Measurements from ENCODE around the gene FAM53B. TPM values are rescaled to one million over a fixed set of nuclear protein-coding genes. Genes with fewer than 3 reads are reported as not detected.
A peak's percentile ranks its signal among the peaks of the same experiment; 100 is the strongest.

FAM53B gene
- total RNA-seq, 2 experiments from 2014 or later, result 15.1 to 18.0 TPM

DNA sequence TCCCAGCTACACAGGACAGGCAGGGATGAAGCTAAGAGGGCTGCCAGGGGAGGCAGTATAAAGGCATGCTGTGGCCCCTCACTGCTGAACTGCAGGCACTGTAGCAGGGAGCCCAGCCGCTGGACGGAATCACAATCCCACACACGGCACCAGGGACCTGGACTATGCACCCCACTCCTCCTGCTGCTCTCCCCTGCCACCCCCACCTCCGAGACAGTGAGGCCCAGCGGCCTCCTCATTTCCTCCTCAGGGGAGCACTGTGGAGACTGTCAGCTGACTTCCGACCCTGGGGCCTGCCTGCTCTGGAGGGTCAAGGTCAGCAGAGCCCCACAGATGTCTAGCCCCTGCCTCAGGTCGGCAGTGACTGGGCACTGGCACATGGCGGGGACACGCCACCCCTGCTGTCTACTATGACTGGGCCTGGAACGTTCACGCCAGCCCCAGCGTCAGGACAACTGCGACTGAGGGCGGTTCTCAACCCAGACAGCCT, 92.7 kb downstream of the FAM53B start:
- no peaks in the 10 kb centered on the region for H3K27me3 Mint-ChIP-seq
- CTCF ChIA-PET, result interaction anchor here (0.7 to 5.2 kb wide), 4 partner anchors 24 to 89 kb away, joined by 4 to 52 read pairs (median 6); no protein-coding TSS in a partner anchor
- TF ChIP-seq, protein P1, sequence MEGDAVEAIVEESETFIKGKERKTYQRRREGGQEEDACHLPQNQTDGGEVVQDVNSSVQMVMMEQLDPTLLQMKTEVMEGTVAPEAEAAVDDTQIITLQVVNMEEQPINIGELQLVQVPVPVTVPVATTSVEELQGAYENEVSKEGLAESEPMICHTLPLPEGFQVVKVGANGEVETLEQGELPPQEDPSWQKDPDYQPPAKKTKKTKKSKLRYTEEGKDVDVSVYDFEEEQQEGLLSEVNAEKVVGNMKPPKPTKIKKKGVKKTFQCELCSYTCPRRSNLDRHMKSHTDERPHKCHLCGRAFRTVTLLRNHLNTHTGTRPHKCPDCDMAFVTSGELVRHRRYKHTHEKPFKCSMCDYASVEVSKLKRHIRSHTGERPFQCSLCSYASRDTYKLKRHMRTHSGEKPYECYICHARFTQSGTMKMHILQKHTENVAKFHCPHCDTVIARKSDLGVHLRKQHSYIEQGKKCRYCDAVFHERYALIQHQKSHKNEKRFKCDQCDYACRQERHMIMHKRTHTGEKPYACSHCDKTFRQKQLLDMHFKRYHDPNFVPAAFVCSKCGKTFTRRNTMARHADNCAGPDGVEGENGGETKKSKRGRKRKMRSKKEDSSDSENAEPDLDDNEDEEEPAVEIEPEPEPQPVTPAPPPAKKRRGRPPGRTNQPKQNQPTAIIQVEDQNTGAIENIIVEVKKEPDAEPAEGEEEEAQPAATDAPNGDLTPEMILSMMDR (IDR thresholded peaks at IDR 0.05), result no peak
- peak overlapping the region; percentile 57 for H3K27ac Mint-ChIP-seq
- POLR2A ChIA-PET, result interaction anchor here (0.8 to 5.5 kb wide), 4 partner anchors 28 to 38 kb away, joined by 3 to 29 read pairs (median 4); no protein-coding TSS in a partner anchor
- peaks cover 6% of the 10 kb centered on the region for H3K36me3 Mint-ChIP-seq (ENCODE audit: low read depth)
- DNase-seq, result peak; percentile 21
- no peak for ATAC-seq
- peaks cover 83% of the 10 kb centered on the region for H3K4me1 Mint-ChIP-seq (ENCODE audit: low read depth)
- no peak overlapping the region for H3K4me3 Mint-ChIP-seq
- intact Hi-C loops (cut with micrococcal nuclease), result loop anchor here (5.0 kb wide), 1 partner anchor 36 kb away; no protein-coding TSS in a partner anchor
- H3K9me3 Mint-ChIP-seq, result no peaks in the 10 kb centered on the region

DNA sequence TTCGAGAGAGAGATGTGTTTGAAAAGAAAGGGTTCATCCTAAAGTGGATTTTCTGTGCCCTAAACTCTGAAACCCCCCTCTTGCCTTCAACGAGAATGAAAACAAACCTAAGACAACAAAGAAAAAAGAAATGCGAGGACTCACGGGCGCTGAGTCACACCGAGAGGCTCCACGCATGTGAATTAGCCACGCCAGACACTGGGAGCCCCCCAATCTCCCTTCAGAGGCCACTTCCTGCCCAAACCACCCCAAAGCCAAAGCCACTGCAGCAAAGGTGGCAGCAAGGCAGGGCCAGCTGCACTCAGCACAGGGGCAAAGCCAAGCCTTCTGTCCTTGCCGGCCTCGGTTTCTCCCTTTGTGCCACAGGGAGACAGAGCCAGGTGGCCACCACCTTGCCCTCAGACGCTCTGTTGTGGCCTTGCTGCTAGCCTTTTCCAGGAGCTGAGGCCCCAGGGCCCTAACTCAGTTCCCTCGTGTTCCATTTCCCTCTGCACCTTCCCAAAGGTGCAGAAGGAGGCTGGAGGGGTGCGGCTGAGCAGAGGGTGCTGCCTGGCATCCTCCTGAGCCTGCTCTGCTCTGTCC, 93.3 kb downstream of the FAM53B start:
- peak; percentile 70 for ATAC-seq
- intact Hi-C loops (cut with micrococcal nuclease), result loop anchor here (5.0 kb wide), 1 partner anchor 36 kb away; no protein-coding TSS in a partner anchor
- TF ChIP-seq, protein P1 (IDR thresholded peaks at IDR 0.05), result no peak
- ChIA-PET POLR2A (interaction anchor here (1.0 to 5.5 kb wide), 6 partner anchors 8 to 54 kb away, joined by 3 to 29 read pairs (median 4); no protein-coding TSS in a partner anchor), CTCF (interaction anchor here (0.7 to 5.2 kb wide), 5 partner anchors 23 to 90 kb away, joined by 4 to 52 read pairs (median 8); no protein-coding TSS in a partner anchor)
- H3K4me1 Mint-ChIP-seq (ENCODE audit: low read depth), result peaks cover 87% of the 10 kb centered on the region
- peak; percentile 90 for DNase-seq
- H3K27ac Mint-ChIP-seq, result peak overlapping the region; percentile 57
- peaks cover 6% of the 10 kb centered on the region for H3K36me3 Mint-ChIP-seq (ENCODE audit: low read depth)
- H3K4me3 Mint-ChIP-seq, result no peak overlapping the region
- no peaks in the 10 kb centered on the region for H3K27me3 Mint-ChIP-seq
- H3K9me3 Mint-ChIP-seq, result no peaks in the 10 kb centered on the region

DNA sequence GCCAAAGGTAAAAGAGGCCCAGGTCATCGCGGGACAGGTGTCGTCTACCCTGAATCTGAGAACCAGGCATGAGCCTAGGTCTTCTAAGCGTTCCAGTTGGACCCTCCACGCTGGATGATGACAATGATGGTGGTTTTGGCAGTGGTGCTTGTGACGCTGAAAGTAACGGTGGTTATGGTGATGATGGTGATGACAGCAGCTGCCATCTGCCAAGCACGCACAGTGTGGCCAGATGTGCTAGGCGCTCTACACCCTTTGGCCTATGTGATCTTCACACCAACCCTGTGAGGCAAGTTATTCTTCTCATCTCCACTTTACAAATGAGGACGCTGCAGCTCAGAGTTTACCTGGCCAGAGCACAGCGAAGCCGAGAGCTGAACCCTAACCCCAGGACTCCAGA, 93.9 kb downstream of the FAM53B start:
- Mint-ChIP-seq H3K4me3 (no peak overlapping the region), H3K27ac (peak overlapping the region; percentile 57), H3K27me3 (no peaks in the 10 kb centered on the region), H3K9me3 (no peaks in the 10 kb centered on the region), H3K4me1 (ENCODE audit: low read depth) (peaks cover 85% of the 10 kb centered on the region), H3K36me3 (ENCODE audit: low read depth) (peaks cover 6% of the 10 kb centered on the region)
- TF ChIP-seq, protein P1 (IDR thresholded peaks at IDR 0.05), result no peak
- POLR2A ChIA-PET, result interaction anchor here (1.0 to 5.5 kb wide), 7 partner anchors 9 to 92 kb away, joined by 3 to 29 read pairs (median 4); no protein-coding TSS in a partner anchor
- peak; percentile 15 for ATAC-seq
- intact Hi-C loops (cut with micrococcal nuclease), result loop anchor here (5.0 kb wide), 1 partner anchor 37 kb away; no protein-coding TSS in a partner anchor
- DNase-seq, result peak; percentile 50
- CTCF ChIA-PET, result interaction anchor here (2.1 to 5.2 kb wide), 4 partner anchors 22 to 90 kb away, joined by 5 to 52 read pairs (median 8); no protein-coding TSS in a partner anchor

DNA sequence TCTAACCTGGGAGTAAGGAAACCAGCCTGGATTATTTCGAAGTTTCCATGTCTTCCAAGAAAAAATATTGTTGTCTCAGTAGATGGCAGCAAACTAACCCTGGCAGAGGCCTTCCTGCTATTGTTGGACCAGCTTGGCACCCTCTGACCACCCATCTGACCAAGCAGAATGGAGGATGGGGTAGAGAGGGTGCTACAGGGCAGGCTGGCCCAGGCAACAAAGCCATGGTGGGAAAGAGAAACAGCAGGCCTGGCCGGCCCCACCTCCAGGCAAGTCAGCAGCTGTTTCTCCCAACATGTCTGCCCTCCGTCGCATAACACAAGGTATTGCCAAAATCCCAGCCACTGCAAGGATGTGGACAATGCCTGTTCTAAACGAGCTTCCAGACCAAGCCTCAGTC, 95.0 kb downstream of the FAM53B start:
- DNase-seq, result no peak
- H3K4me3 Mint-ChIP-seq, result no peak overlapping the region
- ChIA-PET CTCF (interaction anchor here (0.7 to 5.2 kb wide), 14 partner anchors 10 to 96 kb away, joined by 3 to 52 read pairs (median 6); no protein-coding TSS in a partner anchor), POLR2A (interaction anchor here (0.6 to 5.5 kb wide), 10 partner anchors 10 to 96 kb away, joined by 3 to 29 read pairs (median 3); no protein-coding TSS in a partner anchor)
- intact Hi-C loops (cut with micrococcal nuclease), result loop anchor here (5.0 to 10.0 kb wide), 2 partner anchors 76 to 93 kb away; partner anchors contain the start of gene FAM53B
- TF ChIP-seq, protein P1 (IDR thresholded peaks at IDR 0.05), result no peak
- peaks cover 84% of the 10 kb centered on the region for H3K4me1 Mint-ChIP-seq (ENCODE audit: low read depth)
- peaks cover 6% of the 10 kb centered on the region for H3K36me3 Mint-ChIP-seq (ENCODE audit: low read depth)
- no peaks in the 10 kb centered on the region for H3K9me3 Mint-ChIP-seq
- no peak for ATAC-seq
- peak overlapping the region; percentile 88 for H3K27ac Mint-ChIP-seq
- no peaks in the 10 kb centered on the region for H3K27me3 Mint-ChIP-seq
